Kidney (tissue), 14 donors: Measurements from ENCODE around the gene CR2. TPM values are rescaled to one million over a fixed set of nuclear protein-coding genes. Genes with fewer than 3 reads are reported as not detected.
"Not testable (repeated sequence)": the region's sequence is repeated elsewhere in the genome, so short reads cannot be mapped to it uniquely, and the experiment has no call there.

Source experiments
- DNase-seq, 5 donors: peaks; one replicate each; pipeline ENCODE4 v3.0.0-alpha.2; 2013 to 2020
- FAIRE-seq: peaks from 2 replicates; lab custom pipeline; 2012; peaks lifted over from hg19 to GRCh38; lab: Jason Lieb, UNC
- H3K27ac ChIP-seq, 2 donors: one replicate each; pipeline ENCODE4 v1.7.0; 2013; ENCODE audit warnings: low read depth in 2 of 2, low read length in 2 of 2, inconsistent platforms in 1 of 2
- H3K27me3 ChIP-seq: one replicate; pipeline ENCODE4 v1.7.1; 2013; ENCODE audit warnings: low read length, inconsistent platforms; ENCODE audit not compliant: control insufficient read depth, insufficient read depth
- H3K36me3 ChIP-seq, 3 donors: one replicate each; pipeline versions ENCODE4 v1.7.0 to v1.7.1; 2013; ENCODE audit warnings: low read length in 3 of 3, control low read depth in 1 of 3, inconsistent platforms in 1 of 3; ENCODE audit not compliant: insufficient read depth in 3 of 3, control insufficient read depth in 2 of 3
- H3K4me1 ChIP-seq, 3 donors: one replicate each; pipeline versions ENCODE4 v1.7.0 to v1.7.1; 2013; ENCODE audit warnings: low read length in 3 of 3, inconsistent platforms in 1 of 3, low read depth in 1 of 3; ENCODE audit not compliant: control insufficient read depth in 2 of 3, insufficient read depth in 2 of 3
- H3K4me3 ChIP-seq, 3 donors: one replicate each; pipeline versions ENCODE4 v1.7.0 to v1.8.1; 2013; ENCODE audit warnings: low read length in 3 of 3, control low read depth in 1 of 3, inconsistent platforms in 1 of 3
- H3K9ac ChIP-seq, 3 donors: one replicate each; pipeline versions ENCODE4 v1.7.0 to v1.7.1; 2013; ENCODE audit warnings: low read length in 3 of 3, control low read depth in 1 of 3, inconsistent platforms in 1 of 3
- H3K9me3 ChIP-seq, 3 donors: one replicate each; pipeline versions ENCODE4 v1.7.0 to v1.7.1; 2013; ENCODE audit warnings: low read length in 3 of 3, control low read depth in 1 of 3, inconsistent platforms in 1 of 3; ENCODE audit not compliant: control insufficient read depth in 2 of 3, insufficient read depth in 1 of 3
- CTCF ChIP-seq: IDR thresholded peaks from 3 replicates; pipeline ENCODE4 v1.5.1; 2012; ENCODE audit warnings: mild to moderate bottlenecking, moderate library complexity, borderline replicate concordance; ENCODE audit not compliant: insufficient read depth; ENCODE audit errors: extremely low read depth
- intact Hi-C: fragments of 100-400 bp; cut with DNase I; formaldehyde crosslinking; loops from one replicate; pipeline ENCODE4 v1.11.1; 2022
- polyA plus RNA-seq: library from polyadenylated mRNA; stranded (reverse); fragments of 350-450 nt; fragmentation: Illumina TruSeq; extraction: RNeasy Lipid Tissue Mini Kit (QIAGEN cat#74804); gene quantifications from one replicate; pipeline ENCODE4 v1.2.3, GENCODE V29; 2014; ENCODE audit warnings: low read depth, low replicate concordance; ENCODE audit not compliant: insufficient read depth
- total RNA-seq: library from RNA; stranded (reverse); fragmentation: NEBNext Ultra II Directional; extraction: Animal tissue kit (Norgen Biotek cat#: 25700); gene quantifications from one replicate; pipeline ENCODE4 v1.2.1, GENCODE V29; 2021
- donor health status: control.
- donor health status: control.
- donor health status: control.
- donor health status: control.
- donor health status: control.
- donor health status: DM: yes; HTN: yes; CAD: no.
- donor health status: Normal renal cell carcinoma (clear cell type).

CR2 gene
- total and polyA plus RNA-seq, 2 donors from 2014 or later: 0.28 to 0.98 TPM

DNA sequence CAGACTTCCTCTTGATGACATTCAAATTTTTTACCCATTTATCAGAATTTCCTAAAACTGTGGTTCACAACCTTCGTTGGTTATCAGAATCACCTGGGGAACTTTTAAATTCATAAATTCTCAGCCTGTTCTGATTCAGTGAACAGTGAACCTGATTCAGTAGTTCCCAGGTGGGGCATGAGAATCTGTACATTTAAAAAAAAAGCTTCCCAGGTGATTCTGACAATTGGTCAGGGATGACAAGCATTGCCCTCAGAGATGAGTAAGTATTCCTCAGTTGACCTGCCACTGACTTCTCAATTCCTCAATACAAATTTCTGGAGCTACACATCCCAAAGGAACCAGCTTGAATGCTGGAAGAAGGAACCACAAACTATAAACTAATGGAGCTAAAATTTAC is 23.5 kb upstream of the CR2 start:
- intact Hi-C loops: no loop called here
- no peak overlapping the region for H3K9ac ChIP-seq
- no peak overlapping the region for H3K27ac ChIP-seq
- DNase-seq (no peak), FAIRE-seq (no peak)
- no peaks in the 10 kb centered on the region for H3K27me3 ChIP-seq
- no peaks in the 10 kb centered on the region for H3K4me1 ChIP-seq
- TF ChIP-seq CTCF: no peak
- no peaks in the 10 kb centered on the region for H3K9me3 ChIP-seq
- no peaks in the 10 kb centered on the region for H3K36me3 ChIP-seq
- H3K4me3 ChIP-seq: no peak overlapping the region

GRCh38 chr1:207431508-207431907 is 22.6 kb upstream of the CR2 start:
- FAIRE-seq: no peak
- intact Hi-C loops: no loop called here
- no peak overlapping the region for H3K9ac ChIP-seq

GRCh38 chr1:207433435-207433834 is 20.7 kb upstream of the CR2 start:
- Histone ChIP-seq H3K36me3 (no peaks in the 10 kb centered on the region), H3K9ac (no peak overlapping the region), H3K27ac (no peak overlapping the region), H3K27me3 (no peaks in the 10 kb centered on the region), H3K4me1 (no peaks in the 10 kb centered on the region), H3K4me3 (no peak overlapping the region), H3K9me3 (no peaks in the 10 kb centered on the region)
- DNase-seq (no peak), FAIRE-seq (no peak)
- intact Hi-C loops: no loop called here
- no peak for TF ChIP-seq CTCF

More at GRCh38 chr1:207431508-207431907, 22.6 kb upstream of the CR2 start:
- Histone ChIP-seq H3K4me3 (no peak overlapping the region), H3K4me1 (no peaks in the 10 kb centered on the region), H3K27ac (no peak overlapping the region), H3K27me3 (no peaks in the 10 kb centered on the region), H3K9me3 (no peaks in the 10 kb centered on the region), H3K36me3 (no peaks in the 10 kb centered on the region)
- no peak for TF ChIP-seq CTCF
- no peak for DNase-seq

DNA sequence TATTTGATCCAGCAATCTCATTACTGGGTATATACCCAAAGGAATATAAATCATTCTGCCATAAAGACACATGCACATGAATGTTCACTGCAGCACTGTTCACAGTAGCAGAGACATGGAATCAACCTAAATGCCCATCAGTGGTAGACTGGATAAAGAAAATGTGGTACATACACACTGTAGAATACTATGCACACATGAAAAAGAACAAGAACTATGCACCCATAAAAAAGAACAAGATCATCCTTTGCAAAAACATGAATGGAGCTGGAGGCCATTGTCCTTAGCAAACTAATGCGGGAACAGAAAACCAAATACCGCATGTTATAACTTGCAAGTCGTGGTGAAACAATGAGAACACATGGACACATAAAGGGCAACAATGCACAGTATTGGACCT is 17.4 kb upstream of the CR2 start:
- intact Hi-C loops, DNase-seq, H3K4me1 ChIP-seq, H3K27me3 ChIP-seq, H3K4me3 ChIP-seq, H3K9ac ChIP-seq, H3K36me3 ChIP-seq, FAIRE-seq, H3K27ac ChIP-seq, H3K9me3 ChIP-seq: not testable (repeated sequence)
